GM12874 (cell line): Measurements from ENCODE around the gene SOD1.

Source experiments
- CTCF ChIP-seq: IDR thresholded peaks from 2 replicates; pipeline ENCODE4 v1.5.1; 2011; ENCODE audit warnings: low read depth, mild to moderate bottlenecking, control low read depth, low read length, moderate library complexity; ENCODE audit not compliant: insufficient read depth

Gene SOD1

GRCh38 chr21:31644643-31645042 is 14.8 kb upstream of the SOD1 start:
- TF ChIP-seq CTCF: no peak

GRCh38 chr21:31647650-31648049 is 11.8 kb upstream of the SOD1 start:
- no peak for TF ChIP-seq CTCF

- no peak for TF ChIP-seq CTCF
Observed at GRCh38 chr21:31650930-31651329, 8.6 kb upstream of the SOD1 start.

- no peak for TF ChIP-seq CTCF
Observed at GRCh38 chr21:31654340-31654739, 5.2 kb upstream of the SOD1 start.

- no peak for TF ChIP-seq CTCF
Observed at GRCh38 chr21:31656199-31657095, 3.0 kb upstream of the SOD1 start.

- no peak for TF ChIP-seq CTCF
Observed at GRCh38 chr21:31658053-31658452, 1.4 kb upstream of the SOD1 start.

GRCh38 chr21:31659286-31659535 is 282 bp upstream of the SOD1 start:
- no peak for TF ChIP-seq CTCF
